Common myeloid progenitor, CD34-positive (primary cell): ENCODE data around the gene UCK1.
A peak's percentile ranks its signal among the peaks of the same experiment; 100 is the strongest.

Experiments
- CTCF ChIA-PET: fragments of 350-600 bp; sonication (Branson Sonifier 250); formaldehyde crosslinking; loops from one replicate; lab custom pipeline; 2021; ENCODE audit warnings: antibody characterized with exemption; lab: Charles Lee
- POLR2A ChIA-PET: fragments of 350-600 bp; sonication (Branson Sonifier 250); formaldehyde crosslinking; loops from one replicate; lab custom pipeline; 2021; ENCODE audit warnings: antibody characterized with exemption; lab: Charles Lee
- DNase-seq, 3 donors: peaks; one replicate each; pipeline versions ENCODE4 v3.0.0 to v3.0.0-alpha.2; 2013
- H3K27ac ChIP-seq, 2 experiments: 1 replicate in 1 of 2; 2 replicates in 1 of 2; pipeline ENCODE4 v1.7.0; 2013; ENCODE audit warnings: inconsistent platforms in 2 of 2, low read length in 2 of 2, mild to moderate bottlenecking in 2 of 2, low read depth in 1 of 2, moderate library complexity in 1 of 2; ENCODE audit not compliant: severe bottlenecking in 2 of 2, insufficient read depth in 1 of 2, poor library complexity in 1 of 2
- H3K27me3 ChIP-seq, 5 experiments: replicated peaks in 2 of 5; 1 replicate in 3 of 5; 2 replicates in 2 of 5; pipeline versions ENCODE4 v1.6.1 to v1.7.0; 2013; ENCODE audit warnings: low read length in 4 of 5, mild to moderate bottlenecking in 2 of 5, moderate library complexity in 2 of 5, inconsistent platforms in 1 of 5; ENCODE audit not compliant: insufficient read depth in 5 of 5, control insufficient read depth in 4 of 5
- H3K36me3 ChIP-seq, 4 experiments: 1 replicate in 2 of 4; 2 replicates in 2 of 4; pipeline versions ENCODE4 v1.6.1 to v1.7.0; 2013; ENCODE audit warnings: low read length in 3 of 4, control low read depth in 1 of 4, mild to moderate bottlenecking in 1 of 4; ENCODE audit not compliant: control insufficient read depth in 4 of 4, insufficient read depth in 4 of 4
- H3K4me1 ChIP-seq, 4 experiments: 1 replicate in 3 of 4; 2 replicates in 1 of 4; pipeline versions ENCODE4 v1.6.1 to v1.7.1; 2013; ENCODE audit warnings: low read length in 3 of 4, mild to moderate bottlenecking in 3 of 4, control low read depth in 1 of 4, inconsistent platforms in 1 of 4, moderate library complexity in 1 of 4; ENCODE audit not compliant: control insufficient read depth in 4 of 4, insufficient read depth in 4 of 4; ENCODE audit errors: control extremely low read depth in 1 of 4
- H3K4me3 ChIP-seq, 7 experiments: 1 replicate in 4 of 7; 2 replicates in 3 of 7; pipeline versions ENCODE4 v1.5.1 to v1.7.0; 2013; ENCODE audit warnings: mild to moderate bottlenecking in 7 of 7, low read length in 6 of 7, moderate library complexity in 6 of 7, inconsistent platforms in 2 of 7, low read depth in 2 of 7, control low read depth in 1 of 7; ENCODE audit not compliant: insufficient read depth in 4 of 7, control insufficient read depth in 1 of 7; ENCODE audit errors: extremely low read depth in 1 of 7
- H3K9me3 ChIP-seq, 5 experiments: 1 replicate in 4 of 5; 2 replicates in 1 of 5; pipeline versions ENCODE4 v1.6.1 to v1.7.1; 2013; ENCODE audit warnings: low read length in 4 of 5, mild to moderate bottlenecking in 2 of 5, inconsistent platforms in 1 of 5, low read depth in 1 of 5, moderate library complexity in 1 of 5; ENCODE audit not compliant: control insufficient read depth in 4 of 5, insufficient read depth in 2 of 5; ENCODE audit errors: control extremely low read depth in 1 of 5
- WGBS: methylation state at CpG from one replicate; pipeline ENCODE4 v1.1.5; 2013; ENCODE audit not compliant: insufficient coverage; 5-methylcytosine and 5-hydroxymethylcytosine counted together

Gene UCK1

DNA sequence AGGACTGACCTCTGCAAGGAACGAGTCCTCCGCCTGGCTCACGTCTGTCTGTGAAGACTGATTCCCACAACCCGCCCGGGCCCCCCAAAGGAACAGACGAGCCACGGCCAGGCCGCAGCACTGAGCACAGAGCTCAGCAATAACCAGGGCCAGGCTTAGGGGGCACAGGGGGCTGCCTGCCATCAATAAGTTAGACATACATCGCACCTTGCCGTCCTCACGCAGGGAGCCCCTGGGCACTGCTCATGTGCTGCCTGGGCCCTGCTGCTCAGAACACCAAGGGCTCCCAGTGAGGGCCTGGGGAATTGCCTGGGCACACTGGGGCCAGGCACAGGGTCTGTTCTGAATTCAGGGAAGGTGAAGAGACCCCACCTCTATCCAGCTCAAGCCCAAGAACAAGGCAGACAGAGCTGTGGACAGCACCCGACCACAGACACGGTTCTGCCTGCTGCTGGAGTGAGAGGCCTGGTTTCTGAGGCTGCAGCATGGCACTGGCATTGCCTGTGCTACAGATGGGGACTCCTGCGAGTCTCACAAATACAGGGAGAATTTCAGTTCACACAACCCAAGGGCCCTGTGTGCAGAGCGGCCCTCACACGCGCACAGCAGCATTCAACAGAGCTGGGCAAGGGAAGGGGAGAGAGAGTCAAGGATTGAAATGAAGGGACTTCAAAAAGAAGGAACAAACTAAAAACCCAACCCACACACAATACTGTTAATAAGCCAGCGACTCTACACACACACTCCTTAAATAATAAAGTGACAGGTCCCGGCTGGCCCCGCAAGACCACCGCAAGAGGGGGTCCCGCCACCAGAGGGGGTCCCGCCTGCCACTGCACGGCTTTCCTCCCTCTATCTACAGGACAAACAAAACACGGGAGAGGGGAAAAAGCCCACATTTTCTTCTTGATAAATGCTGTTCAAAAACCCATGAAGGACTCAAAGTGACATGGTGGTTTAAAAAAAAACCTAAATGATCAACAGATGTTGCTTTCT, 46.2 kb upstream of the UCK1 start:
- POLR2A ChIA-PET, result no interaction called here
- peaks cover 0 to 55% (median 16%) of the 10 kb centered on the region in 4 experiments for H3K36me3 ChIP-seq

DNA sequence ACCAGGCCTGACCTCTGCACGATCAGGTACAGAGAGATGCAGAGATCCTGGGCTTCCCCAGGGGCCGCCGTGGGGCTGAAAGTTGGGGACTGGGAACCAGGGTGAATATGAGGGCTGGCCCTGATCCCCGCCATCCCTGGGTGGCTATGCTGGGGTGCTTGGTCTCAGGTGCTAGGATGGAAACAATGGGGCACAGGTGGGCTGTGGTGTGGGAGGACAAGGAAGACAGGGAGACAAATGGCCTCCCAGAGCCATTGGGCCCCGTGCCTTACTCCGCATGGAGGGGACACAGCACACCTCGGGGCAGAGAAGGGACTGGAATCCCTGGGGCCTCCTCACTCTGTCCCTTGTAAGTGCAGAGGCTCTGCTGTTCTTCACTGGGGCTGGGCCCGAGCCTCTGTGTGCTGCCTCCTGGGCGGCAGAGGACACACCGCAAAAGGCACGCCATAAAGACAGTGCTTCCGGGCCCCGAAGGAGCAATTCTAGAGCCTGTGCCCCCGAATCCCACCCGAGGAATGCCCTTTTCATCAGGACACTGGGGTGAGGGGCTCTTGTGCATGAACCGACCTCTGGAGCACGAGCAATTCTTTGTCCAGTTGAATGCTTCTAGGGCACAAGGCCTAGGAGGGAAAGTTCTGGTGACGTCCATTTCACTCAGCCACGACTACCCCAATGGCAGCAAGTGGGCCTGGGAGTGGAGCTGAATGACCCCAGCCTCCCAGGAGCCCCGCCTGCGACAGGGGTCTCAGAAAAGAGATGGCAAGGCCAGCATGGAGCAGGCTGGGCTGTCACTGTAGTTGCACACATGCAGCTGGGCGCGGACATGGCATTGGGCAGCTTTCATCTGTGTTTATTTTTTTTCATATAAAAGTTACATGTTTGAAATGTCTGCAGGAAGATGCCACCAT, 45.1 kb upstream of the UCK1 start:
- CTCF ChIA-PET, result no interaction called here
- WGBS, result 98% methylated on average over 21 of the region's 23 CpGs

More for the DNA sequence above, 46.2 kb upstream of the UCK1 start:
- Histone ChIP-seq H3K9me3 (no peaks in the 10 kb centered on the region), H3K27me3 (no peaks in the 10 kb centered on the region), H3K27ac (no peak overlapping the region), H3K4me3 (no peak overlapping the region), H3K4me1 (peaks cover 0 to 42% (median 37%) of the 10 kb centered on the region in 4 experiments)
- CTCF ChIA-PET, result interaction anchor here (1.3 kb wide), 1 partner anchor 7 kb away, joined by 4 read pairs; no protein-coding TSS in a partner anchor
- 67% methylated on average over 20 of the region's 25 CpGs for WGBS
- peak in 1 of 3 donors; percentile 30 for DNase-seq

DNA sequence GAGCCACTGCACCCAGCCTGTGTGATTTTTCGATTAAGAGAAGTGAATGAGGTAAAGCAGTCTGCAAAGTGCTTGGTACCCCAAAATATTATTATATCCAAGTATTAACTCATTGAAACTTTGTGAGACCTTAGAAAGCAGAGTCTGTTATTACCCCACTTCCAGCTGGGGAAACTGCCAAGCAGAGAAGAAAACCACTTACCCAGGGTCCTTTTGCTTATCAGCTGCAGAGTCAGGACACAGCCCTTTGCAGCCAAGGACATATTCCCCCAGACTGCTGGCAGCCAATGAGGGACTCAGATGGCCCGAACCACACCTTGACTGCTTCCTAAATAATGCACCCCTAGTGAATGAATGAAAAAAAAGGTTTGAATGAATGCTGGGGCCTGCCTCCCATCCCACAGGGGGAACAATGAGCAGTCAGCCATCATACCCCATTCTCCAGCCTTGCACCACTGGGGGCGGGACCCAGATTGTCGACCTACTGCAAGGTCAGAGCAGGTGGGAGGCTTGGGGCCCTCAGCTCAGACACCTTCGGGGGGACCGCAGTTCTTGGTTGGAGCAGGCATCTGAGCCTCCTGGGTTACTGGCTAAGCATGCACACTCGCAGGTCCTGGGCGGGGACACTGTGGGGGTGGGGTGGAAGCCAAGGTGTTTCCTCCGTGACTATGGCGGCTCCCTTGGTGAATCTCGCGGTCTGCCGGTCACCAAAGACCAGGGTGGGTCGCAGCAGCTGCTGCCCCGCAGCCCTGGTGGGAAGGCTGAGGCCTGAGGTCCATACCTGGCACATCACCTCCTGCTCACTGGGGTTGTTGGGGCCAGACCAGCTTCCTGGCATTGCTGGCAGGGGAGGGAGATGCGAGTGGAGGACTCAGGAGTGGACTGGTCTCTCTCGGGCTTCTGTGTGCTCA, 43.9 kb upstream of the UCK1 start:
- Histone ChIP-seq H3K9me3 (no peaks in the 10 kb centered on the region), H3K4me3 (no peak overlapping the region), H3K36me3 (peaks cover 0 to 40% (median 9%) of the 10 kb centered on the region in 4 experiments), H3K27me3 (no peaks in the 10 kb centered on the region), H3K27ac (no peak overlapping the region), H3K4me1 (peaks cover 0 to 36% (median 33%) of the 10 kb centered on the region in 4 experiments)
- ChIA-PET CTCF (no interaction called here), POLR2A (no interaction called here)
- WGBS, result 98% methylated on average over 9 of the region's 17 CpGs
- DNase-seq, result no peak

More for the DNA sequence above, 45.1 kb upstream of the UCK1 start:
- H3K27me3 ChIP-seq, result no peaks in the 10 kb centered on the region
- H3K27ac ChIP-seq, result no peak overlapping the region
- POLR2A ChIA-PET, result no interaction called here
- no peak overlapping the region for H3K4me3 ChIP-seq
- DNase-seq, result no peak
- H3K9me3 ChIP-seq, result no peaks in the 10 kb centered on the region
- peaks cover 0 to 47% (median 11%) of the 10 kb centered on the region in 4 experiments for H3K36me3 ChIP-seq
- H3K4me1 ChIP-seq, result peaks cover 0 to 42% (median 37%) of the 10 kb centered on the region in 4 experiments

DNA sequence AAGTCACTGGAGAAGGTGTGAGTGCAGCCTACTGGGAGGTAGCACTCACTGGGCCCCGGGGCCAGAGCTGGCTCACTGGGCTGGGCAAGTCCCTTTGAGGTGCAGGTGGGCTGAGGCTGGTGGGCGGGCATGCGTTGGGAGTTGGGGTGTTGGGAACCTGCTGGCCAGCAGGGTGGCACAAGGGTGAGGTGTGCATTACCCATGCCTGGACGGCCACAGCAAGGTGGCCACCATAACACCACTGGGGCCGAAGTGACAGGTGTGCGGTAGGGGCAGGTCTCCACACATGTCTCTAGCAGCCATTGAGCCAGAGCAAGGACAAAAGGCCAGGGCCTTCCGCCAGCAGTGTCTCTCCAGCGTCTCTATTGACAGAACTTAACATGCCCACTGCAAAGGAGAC, 36.8 kb upstream of the UCK1 start:
- H3K4me3 ChIP-seq, result no peak overlapping the region
- H3K27me3 ChIP-seq, result no peaks in the 10 kb centered on the region
- WGBS, result 97% methylated on average over 5 of the region's 8 CpGs

GRCh38 chr9:131566158-131566557, 35.1 kb upstream of the UCK1 start:
- no CpG with 5 or more reads among the region's 3 CpGs for WGBS
- no peaks in the 10 kb centered on the region for H3K4me1 ChIP-seq
- H3K27ac ChIP-seq, result no peak overlapping the region
- peaks cover 0 to 5% (median 3%) of the 10 kb centered on the region in 5 experiments for H3K9me3 ChIP-seq
- no peak for DNase-seq
- no peak overlapping the region for H3K4me3 ChIP-seq
- H3K27me3 ChIP-seq, result no peaks in the 10 kb centered on the region
- POLR2A ChIA-PET, result interaction anchor here (0.7 kb wide), 1 partner anchor 587 kb away, joined by 3 read pairs; no protein-coding TSS in a partner anchor
- CTCF ChIA-PET, result no interaction called here
- H3K36me3 ChIP-seq, result peaks cover 0 to 4% (median 3%) of the 10 kb centered on the region in 4 experiments

More for the DNA sequence above, 36.8 kb upstream of the UCK1 start:
- POLR2A ChIA-PET, result no interaction called here
- H3K9me3 ChIP-seq, result peaks cover 0 to 2% (median 0%) of the 10 kb centered on the region in 5 experiments
- H3K27ac ChIP-seq, result no peak overlapping the region
- H3K36me3 ChIP-seq, result peaks cover 0 to 5% (median 4%) of the 10 kb centered on the region in 4 experiments
- no peak for DNase-seq
- CTCF ChIA-PET, result no interaction called here
- no peaks in the 10 kb centered on the region for H3K4me1 ChIP-seq

GRCh38 chr9:131565369-131565768, 34.3 kb upstream of the UCK1 start:
- DNase-seq, result no peak
- CTCF ChIA-PET, result interaction anchor here (0.6 to 0.9 kb wide), 2 partner anchors 26 to 174 kb away, joined by 3 to 4 read pairs; no protein-coding TSS in a partner anchor
- no peaks in the 10 kb centered on the region for H3K27me3 ChIP-seq
- peaks cover 0 to 5% (median 3%) of the 10 kb centered on the region in 5 experiments for H3K9me3 ChIP-seq
- H3K27ac ChIP-seq, result no peak overlapping the region
- peaks cover 0 to 4% (median 2%) of the 10 kb centered on the region in 4 experiments for H3K36me3 ChIP-seq
- no CpG with 5 or more reads among the region's 5 CpGs for WGBS
- no peak overlapping the region for H3K4me3 ChIP-seq
- H3K4me1 ChIP-seq, result no peaks in the 10 kb centered on the region
- POLR2A ChIA-PET, result interaction anchor here (0.7 kb wide), 1 partner anchor 588 kb away, joined by 3 read pairs; no protein-coding TSS in a partner anchor
